Stimulated activated CD4-positive, alpha-beta T cell treated with anti-CD3 and anti-CD28 coated beads, Interleukin-2, amount 100 ng/mL, for 48 hours (primary cell): ENCODE results near the gene KAT8.
"Not testable (repeated sequence)": the region's sequence is repeated elsewhere in the genome, so short reads cannot be mapped to it uniquely, and the experiment has no call there.

Source experiments
- DNase-seq, 2 donors: peaks; one replicate each; pipeline ENCODE4 v3.0.0-alpha.2; 2020

Gene KAT8

GRCh38 chr16:31084584-31085302 lies 32.7 kb upstream of the KAT8 start:
- DNase-seq, result no peak

- no peak for DNase-seq
These were observed 32.1 kb upstream of the KAT8 start for GRCh38 chr16:31085411-31085810.

- no peak for DNase-seq
These were observed 31.4 kb upstream of the KAT8 start for GRCh38 chr16:31085873-31086628.

GRCh38 chr16:31086629-31086906 lies 30.9 kb upstream of the KAT8 start:
- DNase-seq, result no peak

- no peak for DNase-seq
These were observed 30.0 kb upstream of the KAT8 start for GRCh38 chr16:31087481-31087880.

- DNase-seq, result no peak
These were observed 29.5 kb upstream of the KAT8 start for GRCh38 chr16:31087971-31088370.

GRCh38 chr16:31088459-31089183 lies 28.8 kb upstream of the KAT8 start, which contains the start of gene PRSS53:
TSS of gene PRSS53 (minus strand) at chr16:31088943. CDS start at chr16:31088809, 134 bp downstream.
- DNase-seq, result no peak

GRCh38 chr16:31089199-31089598 lies 28.3 kb upstream of the KAT8 start:
- no peak for DNase-seq

GRCh38 chr16:31090540-31090939 lies 26.9 kb upstream of the KAT8 start:
- DNase-seq, result no peak

GRCh38 chr16:31092330-31092729 lies 25.1 kb upstream of the KAT8 start:
- no peak for DNase-seq

- no peak for DNase-seq
These were observed 24.2 kb upstream of the KAT8 start for GRCh38 chr16:31093132-31093703.

- no peak for DNase-seq
These were observed 23.4 kb upstream of the KAT8 start for GRCh38 chr16:31094088-31094423.

GRCh38 chr16:31094424-31095120 lies 22.9 kb upstream of the KAT8 start, which contains the start of gene VKORC1:
TSS of gene VKORC1 (minus strand) at chr16:31094797. CDS start at chr16:31094729, 68 bp downstream.
- peak; percentile 83 to 86 for DNase-seq

- no peak for DNase-seq
These were observed 17.4 kb upstream of the KAT8 start for GRCh38 chr16:31099860-31100638.

- not testable (repeated sequence) for DNase-seq
These were observed 16.4 kb upstream of the KAT8 start for GRCh38 chr16:31100876-31101641.

- DNase-seq, result peak; percentile 83 to 91
These were observed 11.7 kb upstream of the KAT8 start for GRCh38 chr16:31105677-31106213.

- DNase-seq, result no peak
These were observed 10.7 kb upstream of the KAT8 start for GRCh38 chr16:31106509-31107464.

GRCh38 chr16:31107465-31107867 lies 10.0 kb upstream of the KAT8 start:
- DNase-seq, result peak; percentile 26 to 36

- peak; percentile 78 for DNase-seq
These were observed 9.2 kb upstream of the KAT8 start, which contains the start of gene BCKDK for GRCh38 chr16:31108035-31108793. TSS of gene BCKDK (plus strand) at chr16:31108386. CDS start at chr16:31109224, 838 bp downstream.
